Progenitor cell of endocrine pancreas (in vitro differentiated cells): ENCODE results near the gene ACBD7. TPM values are rescaled to one million over a fixed set of nuclear protein-coding genes. Genes with fewer than 3 reads are reported as not detected.
A peak's percentile ranks its signal among the peaks of the same experiment; 100 is the strongest.

Experiments used
- DNase-seq: peaks from one replicate; pipeline ENCODE4 v3.0.0; 2021; ENCODE audit warnings: low spot score; ENCODE audit not compliant: unreplicated experiment
- H3K27ac Mint-ChIP-seq: 2 replicates; pipeline ENCODE4 v1.8.0; 2021; ENCODE audit warnings: mild to moderate bottlenecking, moderate library complexity, mixed read lengths
- H3K27me3 Mint-ChIP-seq: 2 replicates; pipeline ENCODE4 v1.8.0; 2021; ENCODE audit warnings: mixed read lengths
- H3K36me3 Mint-ChIP-seq: 2 replicates; pipeline ENCODE4 v1.8.0; 2022; ENCODE audit warnings: mixed read lengths; ENCODE audit not compliant: insufficient read depth
- H3K4me1 Mint-ChIP-seq: 2 replicates; pipeline ENCODE4 v1.8.0; 2021; ENCODE audit warnings: low read depth, mixed read lengths
- H3K4me3 Mint-ChIP-seq: 2 replicates; pipeline ENCODE4 v1.8.0; 2021; ENCODE audit warnings: low read depth, mild to moderate bottlenecking, moderate library complexity, mixed read lengths
- H3K9me3 Mint-ChIP-seq: 2 replicates; pipeline ENCODE4 v1.8.0; 2021; ENCODE audit warnings: low read depth, mixed read lengths
- CTCF ChIP-seq: fragments of 200-600 bp; sonication (generic); IDR thresholded peaks from one replicate; pipeline ENCODE4 v1.5.0; 2021; ENCODE audit warnings: antibody characterized with exemption, mild to moderate bottlenecking; ENCODE audit not compliant: unreplicated experiment
- total RNA-seq: library from RNA; stranded (reverse); gene quantifications from 2 replicates; pipeline ENCODE4 v1.2.1, GENCODE V29; 2021

Gene ACBD7
- total RNA-seq, 1 donor from 2014 or later = 10.7 TPM

GRCh38 chr10:15075421-15075820 is 13.2 kb downstream of the ACBD7 start:
- Mint-ChIP-seq H3K4me3 (no peak overlapping the region), H3K4me1 (no peaks in the 10 kb centered on the region), H3K36me3 (peaks cover 17% of the 10 kb centered on the region), H3K27me3 (no peaks in the 10 kb centered on the region), H3K9me3 (peaks cover 12% of the 10 kb centered on the region), H3K27ac (no peak overlapping the region)
- no peak for TF ChIP-seq CTCF
- DNase-seq = no peak

DNA sequence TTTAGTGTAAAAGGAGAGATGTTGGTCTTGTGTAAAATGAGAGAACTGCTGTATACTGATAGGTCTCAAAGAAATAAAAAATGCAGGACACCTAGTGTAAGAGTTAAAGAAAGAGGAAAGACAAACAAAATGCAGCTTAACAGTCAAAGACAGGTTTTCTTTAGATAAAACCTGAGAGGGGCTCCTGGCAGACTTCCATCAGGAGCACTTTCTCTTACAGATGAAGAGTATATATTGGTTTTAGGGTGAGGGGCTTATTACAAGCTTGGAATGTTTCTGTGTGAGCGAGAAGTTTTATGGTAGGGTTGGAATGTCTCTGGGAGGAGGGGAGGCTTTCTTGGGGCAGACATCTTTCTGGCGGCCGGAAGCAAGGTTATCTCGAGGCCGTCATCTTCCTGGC is 16.2 kb downstream of the ACBD7 start:
- Mint-ChIP-seq H3K9me3 (peaks cover 18% of the 10 kb centered on the region), H3K36me3 (peaks cover 17% of the 10 kb centered on the region), H3K4me1 (no peaks in the 10 kb centered on the region), H3K27me3 (no peaks in the 10 kb centered on the region), H3K27ac (no peak overlapping the region), H3K4me3 (no peak overlapping the region)
- DNase-seq = no peak
- TF ChIP-seq CTCF = no peak

- Mint-ChIP-seq H3K27me3 (no peaks in the 10 kb centered on the region), H3K9me3 (peaks cover 26% of the 10 kb centered on the region), H3K4me3 (no peak overlapping the region), H3K4me1 (no peaks in the 10 kb centered on the region), H3K36me3 (peaks cover 18% of the 10 kb centered on the region), H3K27ac (no peak overlapping the region)
- no peak for DNase-seq
- TF ChIP-seq CTCF = peak; percentile 8
These were observed 19.3 kb downstream of the ACBD7 start for GRCh38 chr10:15069230-15069629.

GRCh38 chr10:15068802-15069201 is 19.8 kb downstream of the ACBD7 start:
- H3K27me3 Mint-ChIP-seq = no peaks in the 10 kb centered on the region
- H3K36me3 Mint-ChIP-seq = peaks cover 16% of the 10 kb centered on the region
- H3K4me1 Mint-ChIP-seq = no peaks in the 10 kb centered on the region
- TF ChIP-seq CTCF = no peak
- DNase-seq = no peak
- H3K4me3 Mint-ChIP-seq = no peak overlapping the region
- H3K9me3 Mint-ChIP-seq = peaks cover 26% of the 10 kb centered on the region
- H3K27ac Mint-ChIP-seq = no peak overlapping the region

DNA sequence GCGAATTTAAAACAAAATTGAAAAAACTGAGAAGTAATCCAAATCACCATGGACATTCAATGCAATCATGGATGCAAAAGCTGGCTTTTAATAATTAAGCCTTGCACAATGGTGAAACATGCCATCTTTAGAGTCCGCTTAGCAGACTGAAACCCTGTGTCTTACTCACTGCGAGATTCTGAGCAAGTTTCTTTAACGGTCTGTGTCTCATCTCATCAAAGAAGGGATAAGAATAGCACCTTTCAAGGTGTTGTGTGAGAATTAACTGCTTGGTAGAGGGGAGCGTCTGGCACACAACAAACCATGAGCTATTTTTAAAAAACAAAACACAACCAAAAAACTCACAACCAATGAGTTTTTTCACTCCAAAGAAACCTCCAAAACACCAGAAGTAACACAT is 21.4 kb downstream of the ACBD7 start:
- H3K9me3 Mint-ChIP-seq = peaks cover 15% of the 10 kb centered on the region
- H3K36me3 Mint-ChIP-seq = peaks cover 3% of the 10 kb centered on the region
- no peak for TF ChIP-seq CTCF
- DNase-seq = no peak
- H3K27ac Mint-ChIP-seq = no peak overlapping the region
- H3K27me3 Mint-ChIP-seq = no peaks in the 10 kb centered on the region
- no peaks in the 10 kb centered on the region for H3K4me1 Mint-ChIP-seq
- H3K4me3 Mint-ChIP-seq = no peak overlapping the region
